MM.1S (cell line): ENCODE measurements around the gene UBTD1.

ENCODE experiments used
- CTCF ChIP-seq: fragments of 300-600 bp; sonication (generic); IDR thresholded peaks from 2 replicates; pipeline ENCODE4 v1.5.1; 2016; ENCODE audit warnings: antibody characterized with exemption, low read length, mixed read lengths
- EZH2 ChIP-seq: fragments of 300-600 bp; sonication (generic); optimal IDR thresholded peaks from 2 replicates; pipeline ENCODE3; 2017; ENCODE audit warnings: low read depth, mild to moderate bottlenecking, antibody characterized with exemption, low read length, mixed read lengths

- TF ChIP-seq CTCF (no peak), EZH2 (no peak)
Observed at GRCh38 chr10:97542169-97543024, 43.7 kb downstream of the UBTD1 start.
